GM18873 (cell line): Measurements from ENCODE around the gene ALS2CL.
"Not testable (repeated sequence)": the region's sequence is repeated elsewhere in the genome, so short reads cannot be mapped to it uniquely, and the experiment has no call there.

ENCODE experiments used
- ATAC-seq: cut with Tn5 transposase; IDR thresholded peaks from one replicate; pipeline ENCODE4 v1.9.1; 2021; ENCODE audit warnings: mild to moderate bottlenecking, moderate library complexity, moderate number of reproducible peaks; ENCODE audit not compliant: unreplicated experiment, low FRiP score

ALS2CL gene, protein sequence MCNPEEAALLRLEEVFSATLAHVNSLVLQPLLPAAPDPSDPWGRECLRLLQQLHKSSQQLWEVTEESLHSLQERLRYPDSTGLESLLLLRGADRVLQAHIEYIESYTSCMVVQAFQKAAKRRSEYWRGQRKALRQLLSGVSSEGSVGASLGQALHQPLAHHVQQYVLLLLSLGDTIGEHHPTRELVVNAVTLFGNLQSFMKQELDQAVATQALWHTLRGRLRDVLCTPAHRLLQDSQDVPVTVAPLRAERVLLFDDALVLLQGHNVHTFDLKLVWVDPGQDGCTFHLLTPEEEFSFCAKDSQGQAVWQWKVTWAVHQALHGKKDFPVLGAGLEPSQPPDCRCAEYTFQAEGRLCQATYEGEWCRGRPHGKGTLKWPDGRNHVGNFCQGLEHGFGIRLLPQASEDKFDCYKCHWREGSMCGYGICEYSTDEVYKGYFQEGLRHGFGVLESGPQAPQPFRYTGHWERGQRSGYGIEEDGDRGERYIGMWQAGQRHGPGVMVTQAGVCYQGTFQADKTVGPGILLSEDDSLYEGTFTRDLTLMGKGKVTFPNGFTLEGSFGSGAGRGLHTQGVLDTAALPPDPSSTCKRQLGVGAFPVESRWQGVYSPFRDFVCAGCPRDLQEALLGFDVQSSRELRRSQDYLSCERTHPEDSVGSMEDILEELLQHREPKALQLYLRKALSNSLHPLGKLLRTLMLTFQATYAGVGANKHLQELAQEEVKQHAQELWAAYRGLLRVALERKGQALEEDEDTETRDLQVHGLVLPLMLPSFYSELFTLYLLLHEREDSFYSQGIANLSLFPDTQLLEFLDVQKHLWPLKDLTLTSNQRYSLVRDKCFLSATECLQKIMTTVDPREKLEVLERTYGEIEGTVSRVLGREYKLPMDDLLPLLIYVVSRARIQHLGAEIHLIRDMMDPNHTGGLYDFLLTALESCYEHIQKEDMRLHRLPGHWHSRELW

GRCh38 chr3:46693038-46693891, at the start of gene ALS2CL:
Gene ALS2CL (minus strand): TSS chr3:46693679. CDS start chr3:46689440, 4,239 bp downstream.
- ATAC-seq: no peak

GRCh38 chr3:46742992-46743585, 49.6 kb upstream of the ALS2CL start:
- no peak for ATAC-seq

DNA sequence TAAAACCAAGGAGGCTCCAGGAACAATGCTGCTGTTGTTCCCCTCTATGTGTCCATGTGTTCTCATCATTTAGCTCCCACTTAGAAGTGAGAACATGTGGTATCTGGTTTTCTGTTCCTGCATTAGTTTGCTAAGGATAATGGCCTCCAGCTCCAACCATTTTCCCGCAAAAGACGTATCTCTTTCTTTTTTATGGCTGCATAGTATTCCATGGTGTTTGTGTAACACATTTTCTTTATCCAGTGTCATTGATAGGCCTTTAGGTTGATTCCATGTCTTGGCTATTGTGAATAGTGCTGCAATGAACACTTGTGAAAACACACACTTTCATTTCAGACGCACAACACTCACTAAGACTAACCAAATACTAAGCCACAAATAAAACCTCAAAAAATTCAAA, 46.1 kb upstream of the ALS2CL start:
- not testable (repeated sequence) for ATAC-seq

GRCh38 chr3:46737329-46737731, 43.9 kb upstream of the ALS2CL start:
- ATAC-seq: no peak

GRCh38 chr3:46736006-46736872, 42.8 kb upstream of the ALS2CL start:
- no peak for ATAC-seq

DNA sequence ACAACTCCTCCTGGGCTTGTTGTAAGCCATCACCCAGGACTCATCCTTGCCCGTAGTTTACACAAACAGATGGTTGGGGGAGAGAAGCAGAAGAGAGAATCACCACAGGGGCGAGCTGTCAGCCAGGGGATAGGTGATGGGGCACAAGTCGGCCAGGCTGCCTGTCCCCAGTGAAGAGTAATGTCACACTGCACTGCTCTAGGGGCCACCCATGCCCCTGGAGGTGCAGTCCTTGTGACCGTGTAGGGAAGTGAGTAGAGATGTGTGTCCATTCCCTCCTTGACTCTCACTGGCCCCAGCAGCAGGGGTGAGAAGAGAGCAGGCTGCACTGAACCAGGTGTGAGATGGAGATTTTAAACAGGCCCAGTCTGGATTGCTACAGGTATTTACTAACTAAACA, 41.3 kb upstream of the ALS2CL start:
- no peak for ATAC-seq

- ATAC-seq: no peak
Observed at GRCh38 chr3:46733026-46733800, 39.7 kb upstream of the ALS2CL start.

DNA sequence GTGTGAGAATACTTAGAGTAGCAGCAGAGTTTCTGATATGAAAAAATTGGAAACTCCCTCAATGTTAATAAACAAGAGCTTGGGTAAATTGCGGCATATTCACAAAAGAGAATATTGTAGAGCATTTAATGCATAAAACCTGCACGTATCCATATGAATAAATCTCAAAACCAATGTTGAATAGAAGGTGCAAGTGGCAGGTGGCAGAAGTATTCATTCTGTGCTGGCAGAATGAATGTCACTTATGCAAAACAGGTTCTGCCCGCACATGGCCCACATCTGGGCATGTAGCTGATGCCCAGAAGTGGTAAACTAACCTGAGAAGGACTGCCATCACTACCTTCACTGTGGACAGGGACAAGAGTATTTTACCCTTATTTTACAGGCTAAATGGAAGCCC, 38.3 kb upstream of the ALS2CL start:
- ATAC-seq: no peak

GRCh38 chr3:46730819-46731218, 37.3 kb upstream of the ALS2CL start:
- no peak for ATAC-seq

DNA sequence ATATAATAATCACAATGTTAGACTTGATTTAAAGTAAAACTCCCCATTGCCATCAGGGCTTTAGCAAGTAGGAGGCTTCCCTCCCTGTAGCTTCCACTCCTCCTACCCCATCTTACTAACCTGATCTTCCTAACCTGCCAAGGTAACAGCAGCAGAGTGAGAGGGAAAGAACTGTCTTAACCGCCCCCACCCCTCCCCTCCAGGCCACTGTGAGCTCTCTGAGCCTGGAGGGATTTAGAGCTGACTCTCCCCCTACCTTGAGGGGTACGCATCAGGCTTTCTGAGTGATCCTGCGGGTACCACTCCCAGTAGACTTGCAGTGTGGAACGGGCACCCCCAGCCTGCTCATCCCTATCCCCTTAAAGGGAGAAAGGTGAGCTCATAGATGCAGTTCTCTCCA, 35.6 kb upstream of the ALS2CL start:
- ATAC-seq: no peak

GRCh38 chr3:46725621-46726314, 32.3 kb upstream of the ALS2CL start:
- no peak for ATAC-seq

DNA sequence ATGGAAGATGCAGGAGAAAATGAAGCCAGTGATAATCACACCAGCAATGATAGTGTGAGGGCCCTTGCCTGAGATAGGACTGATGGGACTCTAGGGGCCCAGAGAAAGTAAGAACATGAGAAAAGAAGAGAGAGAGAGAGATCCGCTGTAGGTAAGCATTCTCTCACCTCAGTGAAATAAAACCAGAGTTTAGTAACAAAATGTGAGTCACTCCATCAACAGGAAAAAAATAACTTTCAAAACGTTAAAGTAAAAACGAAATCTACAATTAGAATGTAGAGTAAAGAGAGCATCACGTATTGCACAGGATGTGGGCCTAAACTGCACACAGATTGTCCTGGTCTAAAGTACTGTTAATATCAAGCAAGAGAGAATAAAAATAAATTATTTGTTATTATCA, 30.9 kb upstream of the ALS2CL start:
- no peak for ATAC-seq

DNA sequence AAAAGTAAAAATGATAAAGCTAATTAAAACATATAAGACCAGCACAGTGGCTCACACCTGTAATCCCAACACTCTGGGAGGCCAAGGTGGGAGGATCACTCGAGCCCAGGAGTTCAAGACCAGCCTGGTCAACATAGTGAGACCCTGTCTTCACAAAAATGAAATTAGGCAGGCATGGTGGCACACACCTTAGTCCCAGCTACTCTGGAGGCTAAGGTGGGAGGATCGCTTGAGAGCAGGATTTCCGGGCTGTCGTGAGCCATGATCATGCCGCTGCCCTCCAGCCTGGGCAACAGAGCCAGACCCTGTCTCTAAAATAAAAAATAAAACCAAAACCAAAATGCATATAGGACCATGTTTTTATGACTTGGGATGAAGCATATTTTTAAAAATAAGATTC, 29.0 kb upstream of the ALS2CL start:
- no peak for ATAC-seq

- no peak for ATAC-seq
Observed at GRCh38 chr3:46721009-46721408, 27.5 kb upstream of the ALS2CL start.

DNA sequence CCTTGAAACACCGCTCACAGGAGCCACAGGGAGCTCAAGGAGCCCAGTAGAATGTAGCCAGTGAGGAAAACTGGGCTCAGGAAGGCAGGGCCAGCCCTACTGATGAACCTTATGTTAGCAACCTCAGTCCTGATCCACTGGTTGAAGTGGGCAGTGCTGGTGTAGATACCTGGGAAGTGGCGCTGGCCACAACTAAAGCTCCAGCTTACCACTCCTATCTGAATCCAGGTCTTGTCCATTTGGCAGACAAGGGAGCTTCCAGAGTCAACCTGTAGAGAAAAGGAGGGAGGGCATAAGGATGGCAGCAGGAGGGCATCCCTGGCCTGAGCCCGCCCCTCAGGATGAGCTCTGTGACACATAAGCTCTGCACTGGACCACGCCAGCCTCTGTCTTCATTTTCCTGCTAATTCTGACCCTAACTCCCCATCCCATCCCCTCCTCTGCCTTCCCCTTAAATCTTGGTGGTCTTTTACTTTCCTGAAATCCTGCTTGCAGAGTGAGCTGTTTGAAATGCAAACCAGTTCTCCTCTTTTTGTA, 26.3 kb upstream of the ALS2CL start:
- ATAC-seq: no peak

GRCh38 chr3:46719044-46719565, 25.6 kb upstream of the ALS2CL start:
- ATAC-seq: no peak
